ENCODE measurements around the gene MCAM. TPM values are rescaled to one million over a fixed set of nuclear protein-coding genes. Genes with fewer than 3 reads are reported as not detected.

MCAM gene
- total and polyA plus RNA-seq, 2 donors (not counting 3 experiments of a cell fraction or from before 2014, with no cell fraction given): 1,027 to 2,543 TPM

DNA sequence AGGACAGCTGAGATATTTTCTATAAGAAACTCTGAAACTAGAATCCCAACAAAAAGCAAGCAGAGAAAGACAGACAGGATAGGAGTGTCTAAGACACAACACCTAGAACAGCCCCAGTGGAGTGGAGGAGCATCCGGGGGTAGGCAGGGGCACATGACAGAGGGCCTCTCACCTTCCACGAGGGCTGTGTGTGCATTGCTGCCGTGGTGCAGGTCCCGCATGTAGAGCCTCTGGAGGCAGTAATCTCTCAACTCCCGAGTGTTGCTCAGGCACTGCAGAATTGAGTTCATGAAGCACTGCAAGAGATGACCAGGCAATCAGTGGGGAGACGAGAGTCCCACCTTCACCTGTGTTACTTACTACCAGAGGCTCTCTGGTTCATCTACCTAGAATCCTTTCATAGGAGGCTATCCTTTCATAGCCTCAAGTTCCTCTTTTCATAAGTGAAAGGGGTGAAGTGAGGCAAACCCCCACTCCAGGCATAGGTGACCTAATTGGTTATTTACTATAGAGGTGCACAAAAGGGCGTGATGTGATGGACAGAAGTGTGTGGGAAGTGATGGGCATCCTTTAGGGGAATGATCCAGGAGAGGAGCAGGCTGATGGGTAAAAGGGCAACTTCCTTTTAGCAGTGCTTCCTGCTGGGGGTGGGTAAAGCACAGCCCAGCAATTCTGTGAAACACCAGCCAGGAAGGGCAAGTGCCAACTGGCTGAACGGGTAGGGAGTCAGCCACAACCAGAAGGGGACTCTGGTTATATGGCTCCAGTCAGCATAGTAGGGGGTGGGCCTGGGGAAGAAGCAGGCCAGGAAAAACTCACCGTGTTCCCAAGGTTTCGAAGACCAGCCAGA, 42.7 kb upstream of the MCAM start:
- Histone ChIP-seq H3K27me3 (ENCODE audit: control insufficient read depth in 2 of 2, insufficient read depth in 2 of 2, low read length in 2 of 2) (peaks cover 6% of the 10 kb centered on the region in 2 experiments), H3K79me2 (ENCODE audit: control insufficient read depth, insufficient read depth, low read length) (no peaks in the 10 kb centered on the region), H3K4me2 (ENCODE audit: insufficient read depth, low read length) (no peak overlapping the region), H3K27ac (ENCODE audit: insufficient read depth, low read depth, low read length) (no peak overlapping the region), H3K4me3 (replicated peaks in 1 of 3; ENCODE audit: insufficient read depth in 1 of 3, low read depth in 1 of 3, low read length in 3 of 3) (no peak overlapping the region), H4K20me1 (replicated peaks; ENCODE audit: control insufficient read depth, extremely low read depth, insufficient read depth, low read length) (no peaks in the 10 kb centered on the region), H3K9me1 (replicated peaks; ENCODE audit: control insufficient read depth, extremely low read depth, insufficient read depth, low read length) (no peaks in the 10 kb centered on the region), H2AFZ (ENCODE audit: low read depth, low read length) (no peak overlapping the region), H3K36me3 (ENCODE audit: control insufficient read depth in 2 of 2, extremely low read depth in 1 of 2, insufficient read depth in 2 of 2, low read length in 2 of 2) (no peaks in the 10 kb centered on the region), H3K4me1 (ENCODE audit: control insufficient read depth, extremely low read depth, insufficient read depth, low read length) (no peaks in the 10 kb centered on the region), H3K9ac (replicated peaks; ENCODE audit: extremely low read depth, insufficient read depth, low read length) (no peak overlapping the region), H3K9me3 (replicated peaks; ENCODE audit: control insufficient read depth, insufficient read depth, low read length) (no peaks in the 10 kb centered on the region)
- ChIA-PET POLR2A (no interaction called here), CTCF (interaction anchor here (0.6 to 4.7 kb wide), 4 partner anchors 14 to 114 kb away, joined by 3 to 91 read pairs (median 30); partner anchors contain the start of gene MFRP)
- no peak for DNase-seq (ENCODE audit: low read depth, low spot score)
- TF ChIP-seq GATA2 (IDR thresholded peaks at IDR 0.05; ENCODE audit: insufficient read depth, insufficient read length, low read depth, low read length) (no peak), JUN (IDR thresholded peaks at IDR 0.05; ENCODE audit: borderline replicate concordance, insufficient read depth, insufficient read length, low read depth) (no peak)
- intact Hi-C loops (cut with micrococcal nuclease) (loop anchor here (10.0 kb wide), 1 partner anchor 855 kb away; the partner anchor contains the start of gene OAF), dilution Hi-C loops (cut with MboI; ENCODE audit: extremely low pct_ligation_motif_present, low sequenced_read_pairs) (no loop called here)
- BruUV-seq (replicated peaks): no TSS peak
- FAIRE-seq: no peak

- no peak overlapping the region for H3K4me2 ChIP-seq (ENCODE audit: insufficient read depth, low read length)
- no peaks in the 10 kb centered on the region for H3K79me2 ChIP-seq (ENCODE audit: control insufficient read depth, insufficient read depth, low read length)
- no peak overlapping the region for H3K9ac ChIP-seq (replicated peaks; ENCODE audit: extremely low read depth, insufficient read depth, low read length)
- H3K36me3 ChIP-seq (ENCODE audit: control insufficient read depth in 2 of 2, extremely low read depth in 1 of 2, insufficient read depth in 2 of 2, low read length in 2 of 2): no peaks in the 10 kb centered on the region
- DNase-seq (ENCODE audit: low read depth, low spot score): no peak
- POLR2A ChIA-PET: no interaction called here
- no peaks in the 10 kb centered on the region for H3K9me3 ChIP-seq (replicated peaks; ENCODE audit: control insufficient read depth, insufficient read depth, low read length)
- H3K4me3 ChIP-seq (replicated peaks in 1 of 3; ENCODE audit: insufficient read depth in 1 of 3, low read depth in 1 of 3, low read length in 3 of 3): peak overlapping the region in 1 of 3 experiments; percentile 69
- H3K27me3 ChIP-seq (ENCODE audit: control insufficient read depth in 2 of 2, insufficient read depth in 2 of 2, low read length in 2 of 2): peaks cover 0 to 3% of the 10 kb centered on the region in 2 experiments
- dilution Hi-C loops (cut with MboI; ENCODE audit: extremely low pct_ligation_motif_present, low sequenced_read_pairs): no loop called here
- no peaks in the 10 kb centered on the region for H4K20me1 ChIP-seq (replicated peaks; ENCODE audit: control insufficient read depth, extremely low read depth, insufficient read depth, low read length)
- H2AFZ ChIP-seq (ENCODE audit: low read depth, low read length): no peak overlapping the region
- CTCF ChIA-PET: interaction anchor here (1.4 to 4.7 kb wide), 12 partner anchors 8 to 123 kb away, joined by 3 to 154 read pairs (median 23); partner anchors contain the start of genes C1QTNF5, MFRP and USP2
- H3K27ac ChIP-seq (ENCODE audit: insufficient read depth, low read depth, low read length): no peak overlapping the region
- no peaks in the 10 kb centered on the region for H3K9me1 ChIP-seq (replicated peaks; ENCODE audit: control insufficient read depth, extremely low read depth, insufficient read depth, low read length)
- H3K4me1 ChIP-seq (ENCODE audit: control insufficient read depth, extremely low read depth, insufficient read depth, low read length): peaks cover 5% of the 10 kb centered on the region
- no peak for TF ChIP-seq MYC (IDR thresholded peaks at IDR 0.05; ENCODE audit: low read depth, low read length)
- TF ChIP-seq POLR2AphosphoS5 (IDR thresholded peaks at IDR 0.05; ENCODE audit: insufficient read depth, low read depth, low read length): no peak
- TF ChIP-seq GATA2 (IDR thresholded peaks at IDR 0.05; ENCODE audit: insufficient read depth, insufficient read length, low read depth, low read length): no peak
- no peak for TF ChIP-seq FOS (IDR thresholded peaks at IDR 0.05; ENCODE audit: borderline replicate concordance, insufficient read depth, low read length)
- no peak for TF ChIP-seq JUN (IDR thresholded peaks at IDR 0.05; ENCODE audit: borderline replicate concordance, insufficient read depth, insufficient read length, low read depth)
- no peak for TF ChIP-seq POLR2A (IDR thresholded peaks at IDR 0.05; ENCODE audit: low read depth, low read length)
- no peak for TF ChIP-seq EZH2 (IDR thresholded peaks at IDR 0.05; ENCODE audit: borderline replicate concordance, low read depth, low read length, severe bottlenecking)
- TF ChIP-seq MAX (IDR thresholded peaks at IDR 0.05; ENCODE audit: insufficient read depth, insufficient read length): no peak
- TF ChIP-seq, protein P1, sequence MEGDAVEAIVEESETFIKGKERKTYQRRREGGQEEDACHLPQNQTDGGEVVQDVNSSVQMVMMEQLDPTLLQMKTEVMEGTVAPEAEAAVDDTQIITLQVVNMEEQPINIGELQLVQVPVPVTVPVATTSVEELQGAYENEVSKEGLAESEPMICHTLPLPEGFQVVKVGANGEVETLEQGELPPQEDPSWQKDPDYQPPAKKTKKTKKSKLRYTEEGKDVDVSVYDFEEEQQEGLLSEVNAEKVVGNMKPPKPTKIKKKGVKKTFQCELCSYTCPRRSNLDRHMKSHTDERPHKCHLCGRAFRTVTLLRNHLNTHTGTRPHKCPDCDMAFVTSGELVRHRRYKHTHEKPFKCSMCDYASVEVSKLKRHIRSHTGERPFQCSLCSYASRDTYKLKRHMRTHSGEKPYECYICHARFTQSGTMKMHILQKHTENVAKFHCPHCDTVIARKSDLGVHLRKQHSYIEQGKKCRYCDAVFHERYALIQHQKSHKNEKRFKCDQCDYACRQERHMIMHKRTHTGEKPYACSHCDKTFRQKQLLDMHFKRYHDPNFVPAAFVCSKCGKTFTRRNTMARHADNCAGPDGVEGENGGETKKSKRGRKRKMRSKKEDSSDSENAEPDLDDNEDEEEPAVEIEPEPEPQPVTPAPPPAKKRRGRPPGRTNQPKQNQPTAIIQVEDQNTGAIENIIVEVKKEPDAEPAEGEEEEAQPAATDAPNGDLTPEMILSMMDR (IDR thresholded peaks at IDR 0.05; ENCODE audit: extremely low read depth in 1 of 2, insufficient read depth in 1 of 2, low read depth in 1 of 2, low read length in 2 of 2): no peak
- no TSS peak for BruUV-seq (replicated peaks)
- FAIRE-seq: no peak
- intact Hi-C loops (cut with micrococcal nuclease): loop anchor here (10.0 kb wide), 1 partner anchor 858 kb away; the partner anchor contains the start of gene OAF
These were observed 40.1 kb upstream of the MCAM start for GRCh38 chr11:119357074-119357473.

Data from endothelial cell of umbilical vein (primary cell).